ENCODE data around the gene LBX1.

DNA sequence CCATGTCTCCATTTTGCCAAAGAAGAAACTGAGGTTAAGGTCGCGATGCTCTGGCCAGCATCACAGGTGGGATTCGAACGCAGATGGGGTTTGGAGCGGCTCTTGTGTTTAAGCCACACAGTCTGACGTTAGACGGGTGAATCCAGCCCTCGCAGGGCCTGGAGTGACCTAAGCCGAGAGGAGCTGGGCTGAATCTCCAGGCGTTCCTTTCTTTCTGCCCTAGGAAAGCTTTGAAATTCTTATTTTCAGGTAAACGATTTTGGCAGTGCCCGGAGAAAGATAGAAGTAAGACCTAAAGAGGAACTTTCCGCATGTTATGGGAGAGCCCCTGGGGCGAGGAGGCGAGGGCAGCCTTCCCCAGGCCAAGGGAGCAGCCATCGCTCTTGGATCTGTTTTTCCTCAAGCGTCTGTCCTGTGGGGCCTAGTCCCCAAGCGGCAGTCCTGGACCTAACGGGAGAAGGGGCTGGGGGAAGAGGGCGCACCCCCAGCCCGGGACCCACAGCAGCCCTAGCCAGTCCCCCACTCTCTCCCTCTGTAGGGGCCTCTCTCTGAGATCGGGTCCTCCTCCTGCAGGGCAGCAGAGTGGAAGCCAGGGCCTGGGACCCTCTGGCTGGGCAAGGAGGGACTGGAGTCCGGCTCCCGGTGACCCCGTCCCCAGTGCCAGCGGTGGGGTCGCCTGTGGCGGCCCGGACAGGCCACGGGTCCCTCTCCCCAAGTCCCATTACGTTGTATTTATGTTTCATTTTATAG, 8.9 kb upstream of the LBX1 start:
- TF ChIP-seq, protein P1, sequence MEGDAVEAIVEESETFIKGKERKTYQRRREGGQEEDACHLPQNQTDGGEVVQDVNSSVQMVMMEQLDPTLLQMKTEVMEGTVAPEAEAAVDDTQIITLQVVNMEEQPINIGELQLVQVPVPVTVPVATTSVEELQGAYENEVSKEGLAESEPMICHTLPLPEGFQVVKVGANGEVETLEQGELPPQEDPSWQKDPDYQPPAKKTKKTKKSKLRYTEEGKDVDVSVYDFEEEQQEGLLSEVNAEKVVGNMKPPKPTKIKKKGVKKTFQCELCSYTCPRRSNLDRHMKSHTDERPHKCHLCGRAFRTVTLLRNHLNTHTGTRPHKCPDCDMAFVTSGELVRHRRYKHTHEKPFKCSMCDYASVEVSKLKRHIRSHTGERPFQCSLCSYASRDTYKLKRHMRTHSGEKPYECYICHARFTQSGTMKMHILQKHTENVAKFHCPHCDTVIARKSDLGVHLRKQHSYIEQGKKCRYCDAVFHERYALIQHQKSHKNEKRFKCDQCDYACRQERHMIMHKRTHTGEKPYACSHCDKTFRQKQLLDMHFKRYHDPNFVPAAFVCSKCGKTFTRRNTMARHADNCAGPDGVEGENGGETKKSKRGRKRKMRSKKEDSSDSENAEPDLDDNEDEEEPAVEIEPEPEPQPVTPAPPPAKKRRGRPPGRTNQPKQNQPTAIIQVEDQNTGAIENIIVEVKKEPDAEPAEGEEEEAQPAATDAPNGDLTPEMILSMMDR (IDR thresholded peaks at IDR 0.05), result no peak
- no peak for TF ChIP-seq ZFX (IDR thresholded peaks at IDR 0.05; ENCODE audit: borderline replicate concordance)
